Right lobe of liver (tissue), 6 donors: ENCODE measurements around the gene CDH4. TPM values are rescaled to one million over a fixed set of nuclear protein-coding genes. Genes with fewer than 3 reads are reported as not detected.

Experiments used
- ATAC-seq, 4 donors: fragments of 200-7000 bp; cut with Tn5 transposase; one replicate each; pipeline ENCODE4 v1.9.1; 2020; ENCODE audit warnings: mild to moderate bottlenecking in 4 of 4, moderate library complexity in 4 of 4
- DNase-seq, 3 donors: peaks; one replicate each; pipeline ENCODE4 v3.0.0-alpha.2; 2020
- H3K27ac ChIP-seq, 3 donors: fragments of 200-600 bp; one replicate each; pipeline ENCODE4 v1.8.0; 2022
- H3K27me3 ChIP-seq, 2 donors: fragments of 200-600 bp; one replicate each; pipeline ENCODE4 v1.8.0; 2022
- H3K36me3 ChIP-seq, 4 donors: fragments of 200-600 bp; sonication (generic) in 1 of 4; one replicate each; pipeline versions ENCODE4 v1.5.1 to v1.8.0; 2017 to 2022; ENCODE audit warnings: control low read depth in 1 of 4
- H3K4me1 ChIP-seq, 4 donors: fragments of 200-600 bp; sonication (generic) in 1 of 4; one replicate each; pipeline versions ENCODE4 v1.5.1 to v1.8.0; 2017 to 2022; ENCODE audit warnings: control low read depth in 1 of 4
- H3K4me3 ChIP-seq, 3 donors: fragments of 200-600 bp; one replicate each; pipeline ENCODE4 v1.8.0; 2022
- H3K9me3 ChIP-seq, 4 donors: fragments of 200-600 bp; sonication (generic) in 1 of 4; one replicate each; pipeline versions ENCODE4 v1.5.1 to v1.8.0; 2017 to 2022; ENCODE audit warnings: control low read depth in 1 of 4
- CTCF ChIP-seq, 4 donors: fragments of 200-600 bp in 3 of 4; fragments of 450-650 bp in 1 of 4; IDR thresholded peaks; one replicate each; pipeline versions ENCODE4 v1.5.1 to v1.8.0; 2016 to 2022; ENCODE audit warnings: antibody characterized with exemption in 4 of 4, mild to moderate bottlenecking in 2 of 4
- POLR2A ChIP-seq: fragments of 450-650 bp; IDR thresholded peaks from one replicate; pipeline ENCODE4 v1.6.1; 2017; ENCODE audit warnings: antibody characterized with exemption, mild to moderate bottlenecking
- WGBS: methylation state at CpG from one replicate; pipeline ENCODE4 v1.1.6; 2018; ENCODE audit warnings: low coverage, low lambda C conversion rate; ENCODE audit not compliant: insufficient coverage; ENCODE audit errors: missing lambda C conversion rate; 5-methylcytosine and 5-hydroxymethylcytosine counted together
- intact Hi-C, 2 donors: fragments of 100-400 bp; cut with DNase I; formaldehyde crosslinking; loops; one replicate each; pipeline versions ENCODE4 v1.11.2 to v1.14.1; 2022
- total RNA-seq, 6 experiments: library from RNA; depleted of rRNA in 2 of 6; stranded (reverse); fragments of >200 nt in 2 of 6; fragmentation: NEBNext Ultra II Directional in 3 of 6; extraction: Animal tissue kit (Norgen Biotek cat#: 25700) in 3 of 6; gene quantifications; one replicate each; pipeline versions ENCODE4 v1.1.0 to v1.2.4, GENCODE V29; 2016 to 2023
- donor health status: DM: no; HTN: yes; CAD: no.
- donor health status: DM: no; HTN: no; CAD: no.
- donor health status: DM: no; HTN: no; CAD: no.
- donor health status: DM: no; HTN: yes; CAD: no.
- donor health status: DM: no; HTN: yes; CAD: no.

The CDH4 gene
- total RNA-seq, 6 experiments from 2014 or later: 0.02 to 0.14 (median 0.09) TPM; not detected in 3

DNA sequence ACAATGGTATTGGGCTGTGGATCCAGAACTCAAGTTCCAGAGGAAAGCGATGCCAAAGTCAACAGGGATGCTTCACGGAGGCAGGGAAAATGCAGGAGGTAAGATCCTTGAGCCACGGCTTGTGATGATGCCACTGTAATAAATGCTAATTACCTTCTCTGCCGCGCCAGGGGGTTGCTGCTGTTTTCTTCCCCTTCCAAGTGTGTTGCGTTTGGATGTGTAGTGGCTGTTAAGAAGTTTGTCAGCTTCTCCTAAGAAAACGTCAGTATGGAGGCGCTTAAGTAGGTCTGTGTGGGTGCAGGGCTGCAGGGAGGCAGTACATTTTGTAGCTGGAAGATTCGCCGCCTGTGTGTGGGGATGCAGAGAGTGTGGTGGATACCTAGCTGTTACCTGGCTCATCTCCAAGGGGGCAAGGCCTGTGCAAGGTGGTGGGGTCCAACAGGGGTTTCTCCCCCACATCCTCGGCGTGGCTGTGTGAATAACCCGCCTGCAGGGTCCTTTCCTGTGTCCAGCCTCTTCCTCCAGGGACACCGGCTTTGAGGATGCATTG is 318.7 kb downstream of the CDH4 start:
- Histone ChIP-seq H3K36me3 (no peaks in the 10 kb centered on the region), H3K4me3 (no peak overlapping the region), H3K4me1 (no peaks in the 10 kb centered on the region), H3K27ac (no peak overlapping the region), H3K9me3 (no peaks in the 10 kb centered on the region), H3K27me3 (no peaks in the 10 kb centered on the region)
- intact Hi-C loops: no loop called here
- DNase-seq: peak in 1 of 3 donors; percentile 41
- WGBS: 55% methylated on average over 5 of the region's 14 CpGs
- no peak for ATAC-seq
- TF ChIP-seq CTCF (IDR thresholded peaks at IDR 0.05): no peak
- TF ChIP-seq POLR2A: no peak

DNA sequence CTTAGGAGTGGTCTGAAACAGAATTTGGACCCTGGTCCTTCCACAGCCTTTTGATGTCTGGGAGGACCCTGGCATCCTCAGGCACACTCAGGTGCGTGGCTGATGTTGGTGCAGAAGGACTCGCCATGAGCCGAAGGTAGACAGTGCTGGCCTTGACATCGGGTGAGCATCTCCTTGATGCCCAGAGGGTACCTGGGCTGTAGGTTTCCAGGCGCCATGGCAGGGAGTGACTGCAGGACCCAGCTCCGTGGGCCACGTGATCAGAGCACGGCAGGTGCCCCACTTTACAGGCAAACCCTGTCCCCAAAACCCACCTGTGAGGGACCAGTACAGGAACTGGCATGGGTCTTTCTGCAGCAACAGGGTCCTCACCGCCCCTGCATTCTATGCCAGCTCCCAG is 319.2 kb downstream of the CDH4 start:
- WGBS: 80% methylated on average over 1 of the region's 9 CpGs
- Histone ChIP-seq H3K4me1 (no peaks in the 10 kb centered on the region), H3K27me3 (no peaks in the 10 kb centered on the region), H3K27ac (no peak overlapping the region), H3K4me3 (no peak overlapping the region), H3K36me3 (no peaks in the 10 kb centered on the region), H3K9me3 (no peaks in the 10 kb centered on the region)
- ATAC-seq: no peak
- DNase-seq: peak in 1 of 3 donors; percentile 12
- no peak for TF ChIP-seq POLR2A
- no peak for TF ChIP-seq CTCF (IDR thresholded peaks at IDR 0.05)
- intact Hi-C loops: no loop called here

DNA sequence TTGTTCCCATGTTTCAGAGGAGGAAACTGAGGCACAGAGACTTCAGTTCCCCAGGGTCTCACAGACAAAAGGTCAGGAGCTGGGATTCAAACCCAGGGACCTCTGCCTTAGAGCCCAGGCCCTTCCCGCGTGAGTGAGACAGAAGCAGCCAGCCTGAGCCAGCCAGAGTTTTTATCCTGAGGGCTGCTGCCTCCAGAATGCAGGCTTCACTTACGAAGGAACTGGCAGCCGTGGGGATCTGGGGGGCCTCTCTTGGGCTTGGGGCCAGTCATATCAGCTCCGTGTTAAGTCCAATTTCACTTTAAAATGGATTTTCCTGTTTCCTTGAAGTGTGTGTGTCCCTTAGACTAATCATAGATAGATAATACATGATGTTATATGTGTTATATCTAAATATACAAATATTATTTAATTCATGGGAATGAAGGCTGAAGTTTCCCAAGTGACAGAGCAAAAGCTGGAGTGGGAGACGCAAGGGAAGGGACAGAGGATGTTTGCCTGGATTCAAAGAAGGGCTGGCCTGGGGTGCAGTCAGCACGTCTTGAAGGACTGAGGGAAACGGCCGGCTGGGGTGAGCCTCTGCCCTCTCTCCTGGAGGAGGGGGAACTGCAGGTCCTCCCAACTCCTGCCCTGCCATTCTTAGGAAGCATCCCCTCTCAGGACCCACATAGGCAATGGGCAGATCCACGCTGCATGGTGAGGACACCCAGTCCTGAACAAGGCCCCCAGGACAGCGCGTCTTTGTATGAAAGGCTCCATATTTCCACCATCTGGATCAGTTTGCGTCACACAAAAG is 320.1 kb downstream of the CDH4 start:
- intact Hi-C loops: no loop called here
- H3K4me1 ChIP-seq: no peaks in the 10 kb centered on the region
- ATAC-seq: no peak
- H3K36me3 ChIP-seq: no peaks in the 10 kb centered on the region
- H3K27me3 ChIP-seq: no peaks in the 10 kb centered on the region
- WGBS: 41% methylated on average over 6 of the region's 13 CpGs
- H3K4me3 ChIP-seq: no peak overlapping the region
- no peak overlapping the region for H3K27ac ChIP-seq
- DNase-seq: peak in 1 of 3 donors; percentile 25
- no peak for TF ChIP-seq POLR2A
- no peak for TF ChIP-seq CTCF (IDR thresholded peaks at IDR 0.05)
- H3K9me3 ChIP-seq: no peaks in the 10 kb centered on the region

DNA sequence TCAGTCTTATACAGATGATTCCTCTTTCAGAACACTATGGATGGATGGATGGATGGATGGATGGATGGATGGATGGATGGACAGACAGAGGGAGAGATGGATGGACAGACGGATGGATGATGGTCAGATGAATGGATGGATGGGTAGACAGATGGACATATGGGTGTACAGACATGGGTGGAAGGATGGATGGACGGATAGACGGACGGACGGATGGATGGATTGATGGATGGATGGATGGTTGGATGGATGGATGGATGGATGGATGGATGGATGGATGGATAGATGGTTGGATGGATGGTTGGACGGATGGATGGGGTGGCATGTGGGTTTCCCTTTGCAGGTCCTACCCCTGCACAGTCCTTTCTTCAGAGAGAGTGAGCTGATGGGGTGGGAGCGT is 320.7 kb downstream of the CDH4 start:
- H3K4me3 ChIP-seq: no peak overlapping the region
- no peaks in the 10 kb centered on the region for H3K27me3 ChIP-seq
- ATAC-seq (no peak), DNase-seq (no peak)
- intact Hi-C loops: no loop called here
- no peaks in the 10 kb centered on the region for H3K4me1 ChIP-seq
- 45% methylated on average over 6 of the region's 7 CpGs for WGBS
- no peak overlapping the region for H3K27ac ChIP-seq
- TF ChIP-seq POLR2A (no peak), CTCF (IDR thresholded peaks at IDR 0.05) (no peak)
- no peaks in the 10 kb centered on the region for H3K9me3 ChIP-seq
- H3K36me3 ChIP-seq: no peaks in the 10 kb centered on the region
